IPS DF 19.7 (cell line): ENCODE results near the gene ZNF445.
"Not testable (repeated sequence)": the region's sequence is repeated elsewhere in the genome, so short reads cannot be mapped to it uniquely, and the experiment has no call there.

Source experiments
- DNase-seq: peaks from one replicate; pipeline ENCODE4 v3.0.0-alpha.2; 2013; ENCODE audit warnings: low read depth, low spot score

The ZNF445 gene

GRCh38 chr3:44436181-44436580 lies 41.3 kb downstream of the ZNF445 start:
- DNase-seq = no peak

GRCh38 chr3:44434834-44435510 lies 42.5 kb downstream of the ZNF445 start:
- no peak for DNase-seq

- no peak for DNase-seq
Observed at GRCh38 chr3:44430466-44430865, 47.0 kb downstream of the ZNF445 start.

GRCh38 chr3:44429459-44429858 lies 48.0 kb downstream of the ZNF445 start:
- DNase-seq = no peak

GRCh38 chr3:44428910-44429309 lies 48.6 kb downstream of the ZNF445 start:
- no peak for DNase-seq

GRCh38 chr3:44427683-44428082 lies 49.8 kb downstream of the ZNF445 start:
- no peak for DNase-seq

GRCh38 chr3:44424758-44425157 lies 52.7 kb downstream of the ZNF445 start:
- no peak for DNase-seq

- DNase-seq = no peak
Observed at GRCh38 chr3:44421280-44421679, 56.2 kb downstream of the ZNF445 start.

GRCh38 chr3:44420676-44421075 lies 56.8 kb downstream of the ZNF445 start:
- no peak for DNase-seq

- no peak for DNase-seq
Observed at GRCh38 chr3:44419923-44420650, 57.4 kb downstream of the ZNF445 start.

GRCh38 chr3:44419116-44419922 lies 58.2 kb downstream of the ZNF445 start:
- DNase-seq = no peak

- DNase-seq = no peak
Observed at GRCh38 chr3:44418549-44418948, 58.9 kb downstream of the ZNF445 start.

GRCh38 chr3:44418118-44418517 lies 59.4 kb downstream of the ZNF445 start:
- not testable (repeated sequence) for DNase-seq

- DNase-seq = no peak
Observed at GRCh38 chr3:44416031-44417030, 61.1 kb downstream of the ZNF445 start.

GRCh38 chr3:44415421-44415820 lies 62.0 kb downstream of the ZNF445 start:
- DNase-seq = no peak

- no peak for DNase-seq
Observed at GRCh38 chr3:44414517-44415090, 62.9 kb downstream of the ZNF445 start.

GRCh38 chr3:44412365-44412764 lies 65.1 kb downstream of the ZNF445 start:
- DNase-seq = no peak

GRCh38 chr3:44411031-44411645 lies 66.3 kb downstream of the ZNF445 start:
- DNase-seq = no peak

GRCh38 chr3:44409640-44410410 lies 67.6 kb downstream of the ZNF445 start:
- DNase-seq = no peak

GRCh38 chr3:44402548-44402947 lies 74.9 kb downstream of the ZNF445 start:
- DNase-seq = no peak
